Ovary (tissue), 9 donors: Measurements from ENCODE around the gene CLDN9. TPM values are rescaled to one million over a fixed set of nuclear protein-coding genes. Genes with fewer than 3 reads are reported as not detected.

ENCODE experiments used
- DNase-seq, 5 donors: peaks; one replicate each; pipeline ENCODE4 v3.0.0-alpha.2; 2019 to 2020
- H3K27ac ChIP-seq, 2 donors: fragments of 200-600 bp; one replicate each; pipeline versions ENCODE4 v1.5.1 to v1.8.0; 2019 to 2022
- H3K27me3 ChIP-seq: fragments of 200-600 bp; one replicate; pipeline ENCODE4 v1.8.0; 2022
- H3K36me3 ChIP-seq: fragments of 200-600 bp; sonication (generic); one replicate; pipeline ENCODE4 v1.5.1; 2019
- H3K4me1 ChIP-seq: one replicate; pipeline ENCODE4 v1.8.1; 2013; ENCODE audit warnings: mild to moderate bottlenecking, moderate library complexity; ENCODE audit not compliant: insufficient read depth
- H3K4me3 ChIP-seq: fragments of 200-600 bp; sonication (generic); one replicate; pipeline ENCODE4 v1.5.1; 2017
- H3K9me3 ChIP-seq, 2 donors: fragments of 200-600 bp in 1 of 2; sonication (generic) in 1 of 2; one replicate each; pipeline versions ENCODE4 v1.5.1 to v1.8.1; 2013 to 2019; ENCODE audit warnings: mild to moderate bottlenecking in 1 of 2, moderate library complexity in 1 of 2
- EP300 ChIP-seq: sonication (generic); formaldehyde crosslinking; IDR thresholded peaks from one replicate; pipeline ENCODE4 v1.6.1; 2017; ENCODE audit warnings: antibody characterized with exemption
- POLR2A ChIP-seq: fragments of 450-650 bp; IDR thresholded peaks from one replicate; pipeline ENCODE4 v1.6.1; 2017; ENCODE audit warnings: antibody characterized with exemption, mild to moderate bottlenecking, moderate library complexity
- WGBS, 3 donors: extraction: QIAGEN DNeasy Blood & Tissue Kit in 1 of 3; methylation state at CpG; one replicate each; pipeline versions ENCODE4 v1.1.5 to v1.1.7; 2013 to 2017; 5-methylcytosine and 5-hydroxymethylcytosine counted together
- intact Hi-C, 4 donors: fragments of 100-400 bp; cut with DNase I; formaldehyde crosslinking; loops; one replicate each; pipeline versions ENCODE4 v1.11.0 to v1.15.1; 2022 to 2023
- polyA plus RNA-seq, 2 donors: library from polyadenylated mRNA; stranded (reverse); fragments of 200-250 nt in 1 of 2; fragments of 350-450 nt in 1 of 2; fragmentation: Illumina TruSeq in 1 of 2; extraction: RNeasy Lipid Tissue Mini Kit (QIAGEN cat#74804) in 1 of 2; gene quantifications; one replicate each; pipeline ENCODE4 v1.2.3, GENCODE V29; 2013 to 2014
- total RNA-seq, 7 donors: library from RNA; depleted of rRNA in 2 of 7; stranded (reverse); fragments of >200 nt in 2 of 7; fragmentation: NEBNext Ultra II Directional in 3 of 7; extraction: Animal tissue kit (Norgen Biotek cat#: 25700) in 3 of 7; gene quantifications; one replicate each; pipeline versions ENCODE4 v1.1.0 to v1.2.4, GENCODE V29; 2016 to 2023
- TF ChIP-seq, protein P1 (sequence below), 3 donors: fragments of 450-650 bp in 2 of 3; fragments of 200-600 bp in 1 of 3; IDR thresholded peaks; one replicate each; pipeline versions ENCODE4 v1.5.1 to v1.8.0; 2016 to 2022; ENCODE audit warnings: antibody characterized with exemption in 3 of 3, mild to moderate bottlenecking in 1 of 3
- donor health status: DM: no; HTN: no; CAD: no; lungs with moderate emphysema.
- donor health status: DM: no; HTN: no; CAD: no.
- donor health status: Bipolar disorder and iron deficiency.
- donor health status: DM: yes; HTN: yes; CAD: no.
- donor health status: DM: no; HTN: no; CAD: no.
- donor health status: DM: yes; HTN: yes; CAD: no.

CLDN9 gene
- total and polyA plus RNA-seq, 9 donors = 0.11 to 0.24 (median 0.19) TPM; not detected in 5

DNA sequence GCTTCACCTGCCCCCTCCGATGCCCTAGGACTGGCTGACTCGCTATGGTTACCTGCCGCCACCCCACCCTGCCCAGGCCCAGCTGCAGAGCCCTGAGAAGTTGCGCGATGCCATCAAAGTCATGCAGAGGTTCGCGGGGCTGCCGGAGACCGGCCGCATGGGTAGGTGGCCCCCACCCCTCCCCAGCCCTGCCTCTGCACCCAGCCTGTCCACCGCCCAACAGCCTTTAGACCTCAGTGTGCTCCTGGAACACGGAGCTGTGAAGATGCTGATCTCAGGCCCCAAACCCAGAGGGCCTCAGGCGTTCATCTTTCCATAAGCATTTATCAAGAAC, 34.6 kb downstream of the CLDN9 start:
- no peak overlapping the region for H3K27ac ChIP-seq
- WGBS, 3 donors = 6 to 9% (median 7%) methylated on average over 12 to 13 of the region's 13 CpGs
- peaks cover 4% of the 10 kb centered on the region for H3K27me3 ChIP-seq
- DNase-seq = no peak
- no peak overlapping the region for H3K4me3 ChIP-seq
- H3K4me1 ChIP-seq = peaks cover 5% of the 10 kb centered on the region
- TF ChIP-seq POLR2A (no peak), EP300 (no peak)
- TF ChIP-seq, protein P1, sequence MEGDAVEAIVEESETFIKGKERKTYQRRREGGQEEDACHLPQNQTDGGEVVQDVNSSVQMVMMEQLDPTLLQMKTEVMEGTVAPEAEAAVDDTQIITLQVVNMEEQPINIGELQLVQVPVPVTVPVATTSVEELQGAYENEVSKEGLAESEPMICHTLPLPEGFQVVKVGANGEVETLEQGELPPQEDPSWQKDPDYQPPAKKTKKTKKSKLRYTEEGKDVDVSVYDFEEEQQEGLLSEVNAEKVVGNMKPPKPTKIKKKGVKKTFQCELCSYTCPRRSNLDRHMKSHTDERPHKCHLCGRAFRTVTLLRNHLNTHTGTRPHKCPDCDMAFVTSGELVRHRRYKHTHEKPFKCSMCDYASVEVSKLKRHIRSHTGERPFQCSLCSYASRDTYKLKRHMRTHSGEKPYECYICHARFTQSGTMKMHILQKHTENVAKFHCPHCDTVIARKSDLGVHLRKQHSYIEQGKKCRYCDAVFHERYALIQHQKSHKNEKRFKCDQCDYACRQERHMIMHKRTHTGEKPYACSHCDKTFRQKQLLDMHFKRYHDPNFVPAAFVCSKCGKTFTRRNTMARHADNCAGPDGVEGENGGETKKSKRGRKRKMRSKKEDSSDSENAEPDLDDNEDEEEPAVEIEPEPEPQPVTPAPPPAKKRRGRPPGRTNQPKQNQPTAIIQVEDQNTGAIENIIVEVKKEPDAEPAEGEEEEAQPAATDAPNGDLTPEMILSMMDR (IDR thresholded peaks at IDR 0.05) = no peak
- intact Hi-C loops = no loop called here
- no peaks in the 10 kb centered on the region for H3K36me3 ChIP-seq
- H3K9me3 ChIP-seq = no peaks in the 10 kb centered on the region

DNA sequence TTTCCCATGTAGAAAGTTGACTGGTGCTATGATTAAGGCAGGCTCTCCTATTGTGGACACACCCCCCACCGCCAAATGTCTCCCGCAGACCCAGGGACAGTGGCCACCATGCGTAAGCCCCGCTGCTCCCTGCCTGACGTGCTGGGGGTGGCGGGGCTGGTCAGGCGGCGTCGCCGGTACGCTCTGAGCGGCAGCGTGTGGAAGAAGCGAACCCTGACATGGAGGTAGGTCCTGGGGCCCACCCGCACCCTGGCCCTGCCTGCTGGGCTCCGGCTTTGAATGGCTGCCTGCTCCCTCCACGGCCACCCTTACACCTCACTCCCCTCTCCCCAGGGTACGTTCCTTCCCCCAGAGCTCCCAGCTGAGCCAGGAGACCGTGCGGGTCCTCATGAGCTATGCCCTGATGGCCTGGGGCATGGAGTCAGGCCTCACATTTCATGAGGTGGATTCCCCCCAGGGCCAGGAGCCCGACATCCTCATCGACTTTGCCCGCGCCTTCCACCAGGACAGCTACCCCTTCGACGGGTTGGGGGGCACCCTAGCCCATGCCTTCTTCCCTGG, 37.3 kb downstream of the CLDN9 start:
- Histone ChIP-seq H3K4me3 (no peak overlapping the region), H3K27ac (no peak overlapping the region), H3K36me3 (no peaks in the 10 kb centered on the region), H3K9me3 (no peaks in the 10 kb centered on the region), H3K27me3 (no peaks in the 10 kb centered on the region), H3K4me1 (peaks cover 5% of the 10 kb centered on the region)
- DNase-seq = no peak
- WGBS, 3 donors = 74 to 78% (median 74%) methylated on average over 26 of the region's 26 CpGs
- intact Hi-C loops = loop anchor here in 1 of 4 donors (10.0 kb wide), 1 partner anchor 115 kb away; no protein-coding TSS in a partner anchor
- TF ChIP-seq EP300 = no peak
- TF ChIP-seq, protein P1 (IDR thresholded peaks at IDR 0.05) = no peak
- no peak for TF ChIP-seq POLR2A

DNA sequence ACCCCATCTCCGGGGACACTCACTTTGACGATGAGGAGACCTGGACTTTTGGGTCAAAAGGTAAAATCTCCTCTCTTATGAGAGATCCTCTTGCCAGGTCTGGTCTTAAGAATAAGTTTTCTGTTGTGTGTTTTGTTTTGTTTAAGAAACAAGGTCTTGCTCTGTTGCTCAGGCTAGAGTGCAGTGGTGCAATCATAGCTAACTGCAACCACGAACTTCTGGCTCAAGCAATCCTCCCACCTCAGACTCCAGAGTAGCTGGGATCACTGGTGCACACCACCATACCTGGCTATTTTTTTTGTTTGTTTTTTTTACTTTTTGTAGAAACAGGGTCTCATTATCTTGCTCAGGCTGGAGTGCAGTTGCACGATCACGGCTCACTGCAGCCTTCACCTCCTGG, 37.8 kb downstream of the CLDN9 start:
- Histone ChIP-seq H3K27me3 (no peaks in the 10 kb centered on the region), H3K4me3 (no peak overlapping the region), H3K4me1 (peaks cover 5% of the 10 kb centered on the region), H3K9me3 (no peaks in the 10 kb centered on the region), H3K36me3 (no peaks in the 10 kb centered on the region), H3K27ac (no peak overlapping the region)
- intact Hi-C loops = loop anchor here in 1 of 4 donors (10.0 kb wide), 1 partner anchor 114 kb away; no protein-coding TSS in a partner anchor
- DNase-seq = no peak
- 37 to 52% (median 46%) methylated on average over 5 of the region's 5 CpGs for WGBS, 3 donors
- TF ChIP-seq, protein P1 (IDR thresholded peaks at IDR 0.05) = no peak
- TF ChIP-seq EP300 = no peak
- no peak for TF ChIP-seq POLR2A

DNA sequence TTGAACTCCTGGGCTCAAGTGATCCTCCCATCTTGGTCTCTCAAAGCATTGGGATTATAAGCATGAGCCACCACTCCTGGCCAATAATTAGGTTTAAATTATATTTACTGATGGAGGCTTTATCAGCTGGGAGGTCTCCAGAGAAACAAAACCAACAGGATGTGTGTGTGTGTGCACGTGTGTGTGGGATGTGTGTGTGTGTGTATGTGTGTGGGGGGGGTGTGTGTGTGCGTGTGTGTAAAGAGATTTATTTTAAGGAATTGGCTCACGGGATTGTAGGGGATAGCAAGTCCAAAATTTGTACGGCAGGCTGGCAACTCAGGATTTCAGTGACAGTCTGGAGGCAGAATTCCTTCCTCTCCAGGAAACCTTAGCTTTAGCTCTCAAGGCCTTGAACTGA, 38.3 kb downstream of the CLDN9 start:
- H3K36me3 ChIP-seq = no peaks in the 10 kb centered on the region
- H3K4me3 ChIP-seq = no peak overlapping the region
- intact Hi-C loops = loop anchor here in 1 of 4 donors (10.0 kb wide), 1 partner anchor 114 kb away; no protein-coding TSS in a partner anchor
- no peak for DNase-seq
- no peaks in the 10 kb centered on the region for H3K9me3 ChIP-seq
- peaks cover under 1% of the 10 kb centered on the region for H3K4me1 ChIP-seq
- H3K27me3 ChIP-seq = no peaks in the 10 kb centered on the region
- no peak for TF ChIP-seq EP300
- TF ChIP-seq, protein P1 (IDR thresholded peaks at IDR 0.05) = no peak
- no peak for TF ChIP-seq POLR2A
- 4 to 11% (median 8%) methylated on average over 4 of the region's 4 CpGs for WGBS, 3 donors
- no peak overlapping the region for H3K27ac ChIP-seq
